ENCODE data around the gene IFNLR1.

Gene IFNLR1

DNA sequence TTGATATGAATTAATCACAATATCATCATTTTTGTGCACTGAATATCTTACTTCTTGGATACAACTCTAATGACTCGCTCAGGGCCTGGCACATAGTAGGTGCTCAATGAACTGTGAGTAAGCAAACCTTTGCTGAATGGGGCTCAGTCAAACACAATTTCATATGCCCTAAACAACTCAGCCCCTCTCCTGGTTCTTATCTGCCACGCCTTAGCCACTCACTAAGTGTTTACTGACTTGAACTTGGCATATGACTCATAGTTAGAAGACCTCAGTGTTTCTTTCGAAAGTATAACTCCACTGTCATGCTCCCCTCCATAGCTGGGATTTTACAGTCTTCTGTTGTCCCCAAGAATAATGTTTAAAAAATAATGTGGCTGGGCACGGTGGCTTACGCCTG lies 4.8 kb upstream of the IFNLR1 start:
- no peak overlapping the region for H2AFZ ChIP-seq (ENCODE audit: low read length, unreplicated experiment)
- no peaks in the 10 kb centered on the region for H3K36me3 ChIP-seq (ENCODE audit: insufficient read depth, low read length)
- H3K27me3 ChIP-seq (ENCODE audit: insufficient read depth, low read length), result no peaks in the 10 kb centered on the region
- H3K4me3 ChIP-seq (ENCODE audit: low read depth, low read length), result no peak overlapping the region
- no peaks in the 10 kb centered on the region for H3K79me2 ChIP-seq (ENCODE audit: control insufficient read depth, insufficient read depth, low read length, unreplicated experiment)
- peaks cover 20% of the 10 kb centered on the region for H3K4me1 ChIP-seq (ENCODE audit: control insufficient read depth, insufficient read depth, low read length, unreplicated experiment)
- peak overlapping the region; percentile 46; the same call in 1 of the 2 replicates for H3K27ac ChIP-seq (ENCODE audit: low read depth, low read length)

DNA sequence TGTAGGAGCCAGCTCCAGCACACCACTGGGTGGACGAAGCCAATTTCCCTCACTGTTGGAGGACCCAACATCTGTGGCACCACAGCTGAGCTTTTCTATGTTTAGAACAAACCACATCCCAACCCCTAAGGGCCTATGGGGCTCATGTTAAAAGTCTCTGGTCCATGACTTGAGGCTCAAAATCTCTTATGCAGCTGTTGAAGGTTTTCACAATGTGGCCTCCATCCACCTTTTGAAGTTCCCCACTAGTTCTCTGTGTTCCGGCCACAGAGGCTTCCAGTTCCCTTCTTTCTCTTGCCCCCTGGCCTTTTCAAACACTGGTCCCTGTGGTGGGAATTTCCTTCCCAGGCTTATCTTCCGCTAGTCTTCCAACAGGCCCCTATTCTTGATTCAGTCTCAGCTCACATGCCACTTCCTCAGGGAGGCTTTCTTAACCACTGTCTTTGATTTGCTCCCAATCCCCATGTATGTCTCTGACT lies 3.9 kb upstream of the IFNLR1 start:
- Histone ChIP-seq H2AFZ (ENCODE audit: low read length, unreplicated experiment) (no peak overlapping the region), H3K27me3 (ENCODE audit: insufficient read depth, low read length) (0 out of 2 replicates have a peak, but pooled peaks cover 4% of the 10 kb centered on the region), H3K79me2 (ENCODE audit: control insufficient read depth, insufficient read depth, low read length, unreplicated experiment) (no peaks in the 10 kb centered on the region), H3K4me1 (ENCODE audit: control insufficient read depth, insufficient read depth, low read length, unreplicated experiment) (peaks cover 20% of the 10 kb centered on the region), H3K36me3 (ENCODE audit: insufficient read depth, low read length) (no peaks in the 10 kb centered on the region), H3K27ac (ENCODE audit: low read depth, low read length) (no peak overlapping the region), H3K4me3 (ENCODE audit: low read depth, low read length) (no peak overlapping the region)

DNA sequence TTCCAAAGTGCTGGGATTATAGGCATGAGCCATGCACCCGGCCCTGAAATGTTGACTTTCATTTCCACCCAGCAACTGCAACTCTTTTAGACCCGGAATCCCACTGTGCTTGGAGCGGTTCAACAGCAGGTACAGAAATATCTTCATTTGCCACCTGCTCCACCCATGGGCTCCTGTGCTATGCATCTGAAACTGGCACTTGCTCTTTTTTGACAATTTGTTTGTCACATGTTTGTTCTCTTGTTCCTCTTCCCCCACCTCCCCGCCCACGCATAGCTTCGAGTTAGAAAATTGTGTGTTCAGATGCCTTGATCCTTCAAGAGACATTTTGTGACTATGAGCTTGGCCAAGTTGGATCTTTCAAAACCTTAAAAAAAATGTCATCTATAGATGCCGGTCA lies 2.4 kb upstream of the IFNLR1 start:
- Histone ChIP-seq H3K4me1 (ENCODE audit: control insufficient read depth, insufficient read depth, low read length, unreplicated experiment) (peaks cover 20% of the 10 kb centered on the region), H2AFZ (ENCODE audit: low read length, unreplicated experiment) (no peak overlapping the region), H3K36me3 (ENCODE audit: insufficient read depth, low read length) (no peaks in the 10 kb centered on the region), H3K27me3 (ENCODE audit: insufficient read depth, low read length) (0 out of 2 replicates have a peak, but pooled peaks cover 4% of the 10 kb centered on the region), H3K4me3 (ENCODE audit: low read depth, low read length) (no peak overlapping the region), H3K79me2 (ENCODE audit: control insufficient read depth, insufficient read depth, low read length, unreplicated experiment) (no peaks in the 10 kb centered on the region), H3K27ac (ENCODE audit: low read depth, low read length) (no peak overlapping the region)

DNA sequence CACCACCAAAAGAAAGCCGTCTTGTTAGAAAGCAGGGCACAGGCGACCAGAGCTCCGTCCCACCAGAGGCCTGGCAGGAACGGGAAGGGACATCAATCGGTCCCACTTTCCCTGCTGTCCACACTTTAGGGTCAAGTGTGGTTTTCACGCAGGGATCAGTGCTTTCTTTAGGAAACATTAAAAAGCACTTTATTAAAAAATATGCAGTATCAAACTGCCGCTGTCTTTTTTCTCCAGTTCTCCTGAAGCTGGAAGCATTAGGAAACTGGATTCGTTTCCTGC lies 437 bp downstream of the IFNLR1 start:
- 0 out of 2 replicates have a peak, but pooled peaks cover 4% of the 10 kb centered on the region for H3K27me3 ChIP-seq (ENCODE audit: insufficient read depth, low read length)
- no peaks in the 10 kb centered on the region for H3K79me2 ChIP-seq (ENCODE audit: control insufficient read depth, insufficient read depth, low read length, unreplicated experiment)
- H3K27ac ChIP-seq (ENCODE audit: low read depth, low read length), result no peak overlapping the region
- no peaks in the 10 kb centered on the region for H3K36me3 ChIP-seq (ENCODE audit: insufficient read depth, low read length)
- peak overlapping the region; percentile 89 for H3K4me3 ChIP-seq (ENCODE audit: low read depth, low read length)
- H3K4me1 ChIP-seq (ENCODE audit: control insufficient read depth, insufficient read depth, low read length, unreplicated experiment), result peaks cover 11% of the 10 kb centered on the region
- H2AFZ ChIP-seq (ENCODE audit: low read length, unreplicated experiment), result peak overlapping the region; percentile 97

DNA sequence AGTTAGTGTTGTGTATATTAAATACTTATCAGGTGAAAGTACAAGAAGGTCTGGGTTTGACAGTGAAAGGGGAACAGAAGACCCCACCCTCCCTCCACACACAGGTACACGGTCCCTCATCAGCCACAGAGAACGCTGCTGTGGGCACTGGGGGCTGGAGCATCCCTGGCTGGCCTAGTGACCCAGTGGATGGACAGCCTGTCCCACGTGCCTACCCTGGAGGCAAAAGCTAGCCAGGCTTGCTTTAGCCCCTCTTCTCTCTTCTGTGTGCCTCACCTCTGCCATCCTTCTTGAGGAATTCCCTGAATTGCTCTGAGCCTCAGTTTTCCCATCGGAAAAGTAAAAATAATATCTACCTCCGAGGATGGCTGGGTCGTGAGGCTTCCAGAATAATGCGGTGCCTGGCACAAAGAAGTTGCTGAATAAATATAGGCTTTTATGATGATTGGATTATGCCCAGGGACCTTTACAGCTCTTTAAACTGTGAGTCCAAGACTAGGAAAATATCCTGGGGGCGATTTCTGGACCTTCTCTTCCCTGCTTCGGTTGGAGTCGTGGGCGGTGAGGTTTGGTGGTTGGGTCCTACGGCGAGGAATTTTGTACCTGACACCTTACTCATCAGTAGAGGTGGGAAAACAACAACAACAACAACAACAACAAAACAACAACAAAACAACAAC lies 918 bp downstream of the IFNLR1 start:
- H2AFZ ChIP-seq (ENCODE audit: low read length, unreplicated experiment), result no peak overlapping the region
- no peaks in the 10 kb centered on the region for H3K79me2 ChIP-seq (ENCODE audit: control insufficient read depth, insufficient read depth, low read length, unreplicated experiment)
- H3K4me3 ChIP-seq (ENCODE audit: low read depth, low read length), result peak overlapping the region; percentile 89
- H3K36me3 ChIP-seq (ENCODE audit: insufficient read depth, low read length), result no peaks in the 10 kb centered on the region
- 0 out of 2 replicates have a peak, but pooled peaks cover 4% of the 10 kb centered on the region for H3K27me3 ChIP-seq (ENCODE audit: insufficient read depth, low read length)
- no peak overlapping the region for H3K27ac ChIP-seq (ENCODE audit: low read depth, low read length)
- H3K4me1 ChIP-seq (ENCODE audit: control insufficient read depth, insufficient read depth, low read length, unreplicated experiment), result peaks cover 11% of the 10 kb centered on the region

DNA sequence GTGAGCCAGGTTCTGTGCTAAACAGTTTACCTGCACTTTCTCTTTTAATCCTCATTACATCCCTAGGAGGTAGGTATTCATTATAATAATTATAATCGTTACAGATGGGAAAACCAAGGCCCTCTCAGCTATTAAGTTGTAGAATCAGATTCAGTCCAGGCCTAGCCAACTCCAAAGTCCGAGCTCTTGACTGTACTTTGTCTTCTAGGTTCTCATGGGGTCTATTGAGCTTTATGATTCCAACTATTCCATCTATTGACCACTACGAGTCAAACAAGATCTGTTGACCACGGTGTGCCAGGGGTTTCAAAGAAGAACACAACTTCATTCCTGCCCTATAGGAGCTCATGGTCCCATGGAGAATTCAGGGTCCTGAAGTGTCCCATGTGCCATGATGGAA lies 2.0 kb downstream of the IFNLR1 start:
- H3K4me3 ChIP-seq (ENCODE audit: low read depth, low read length), result no peak overlapping the region
- H3K27ac ChIP-seq (ENCODE audit: low read depth, low read length), result no peak overlapping the region
- no peaks in the 10 kb centered on the region for H3K36me3 ChIP-seq (ENCODE audit: insufficient read depth, low read length)
- no peaks in the 10 kb centered on the region for H3K79me2 ChIP-seq (ENCODE audit: control insufficient read depth, insufficient read depth, low read length, unreplicated experiment)
- 0 out of 2 replicates have a peak, but pooled peaks cover 4% of the 10 kb centered on the region for H3K27me3 ChIP-seq (ENCODE audit: insufficient read depth, low read length)
- H2AFZ ChIP-seq (ENCODE audit: low read length, unreplicated experiment), result no peak overlapping the region
- H3K4me1 ChIP-seq (ENCODE audit: control insufficient read depth, insufficient read depth, low read length, unreplicated experiment), result peaks cover 7% of the 10 kb centered on the region

DNA sequence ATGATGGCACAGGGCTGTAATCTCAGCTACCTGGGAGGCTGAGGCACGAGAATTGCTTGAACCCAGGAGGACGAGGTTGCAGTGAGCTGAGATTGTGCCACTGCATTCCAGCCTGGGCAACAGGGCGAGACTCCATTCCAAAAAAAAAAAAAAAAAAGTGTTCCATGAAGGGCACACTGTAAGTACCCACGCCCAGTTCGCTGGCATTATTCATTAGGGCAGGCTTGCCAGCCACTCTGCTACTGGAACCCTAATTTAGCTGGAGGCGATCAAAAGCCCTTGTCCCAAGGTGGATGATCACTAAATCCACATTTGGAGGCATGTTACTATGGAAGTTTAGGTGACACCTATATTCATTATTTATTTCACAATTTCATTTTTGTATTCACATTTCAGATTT lies 5.0 kb downstream of the IFNLR1 start:
- Histone ChIP-seq H3K79me2 (ENCODE audit: control insufficient read depth, insufficient read depth, low read length, unreplicated experiment) (no peaks in the 10 kb centered on the region), H3K4me1 (ENCODE audit: control insufficient read depth, insufficient read depth, low read length, unreplicated experiment) (no peaks in the 10 kb centered on the region)

DNA sequence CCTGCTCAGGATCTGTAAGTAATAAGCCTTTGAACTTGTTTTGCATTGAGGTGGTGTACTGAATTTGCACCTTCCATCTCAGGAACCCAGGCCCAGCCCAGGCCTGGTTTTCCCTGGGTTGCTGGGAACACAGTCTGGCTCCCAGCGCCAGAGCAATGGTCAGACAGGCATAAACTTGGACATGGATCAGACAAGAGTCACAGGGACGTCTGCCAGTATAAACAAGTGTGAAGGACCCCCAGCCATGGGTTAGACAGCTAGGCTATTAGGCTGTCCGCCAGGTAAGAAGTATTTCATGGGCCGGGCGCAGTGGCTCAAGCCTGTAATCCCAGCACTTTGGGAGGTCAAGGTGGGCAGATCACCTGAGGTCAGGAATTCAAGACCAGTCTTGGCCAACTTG lies 5.5 kb downstream of the IFNLR1 start:
- no peak overlapping the region for H2AFZ ChIP-seq (ENCODE audit: low read length, unreplicated experiment)
- no peaks in the 10 kb centered on the region for H3K36me3 ChIP-seq (ENCODE audit: insufficient read depth, low read length)
- H3K79me2 ChIP-seq (ENCODE audit: control insufficient read depth, insufficient read depth, low read length, unreplicated experiment), result no peaks in the 10 kb centered on the region
- H3K27ac ChIP-seq (ENCODE audit: low read depth, low read length), result no peak overlapping the region
- H3K27me3 ChIP-seq (ENCODE audit: insufficient read depth, low read length), result 0 out of 2 replicates have a peak, but pooled peaks cover 4% of the 10 kb centered on the region
- no peaks in the 10 kb centered on the region for H3K4me1 ChIP-seq (ENCODE audit: control insufficient read depth, insufficient read depth, low read length, unreplicated experiment)
- no peak overlapping the region for H3K4me3 ChIP-seq (ENCODE audit: low read depth, low read length)

More for the DNA sequence above, 5.0 kb downstream of the IFNLR1 start:
- H3K27me3 ChIP-seq (ENCODE audit: insufficient read depth, low read length), result 0 out of 2 replicates have a peak, but pooled peaks cover 4% of the 10 kb centered on the region
- no peak overlapping the region for H2AFZ ChIP-seq (ENCODE audit: low read length, unreplicated experiment)
- no peak overlapping the region for H3K4me3 ChIP-seq (ENCODE audit: low read depth, low read length)
- H3K27ac ChIP-seq (ENCODE audit: low read depth, low read length), result no peak overlapping the region
- H3K36me3 ChIP-seq (ENCODE audit: insufficient read depth, low read length), result no peaks in the 10 kb centered on the region

DNA sequence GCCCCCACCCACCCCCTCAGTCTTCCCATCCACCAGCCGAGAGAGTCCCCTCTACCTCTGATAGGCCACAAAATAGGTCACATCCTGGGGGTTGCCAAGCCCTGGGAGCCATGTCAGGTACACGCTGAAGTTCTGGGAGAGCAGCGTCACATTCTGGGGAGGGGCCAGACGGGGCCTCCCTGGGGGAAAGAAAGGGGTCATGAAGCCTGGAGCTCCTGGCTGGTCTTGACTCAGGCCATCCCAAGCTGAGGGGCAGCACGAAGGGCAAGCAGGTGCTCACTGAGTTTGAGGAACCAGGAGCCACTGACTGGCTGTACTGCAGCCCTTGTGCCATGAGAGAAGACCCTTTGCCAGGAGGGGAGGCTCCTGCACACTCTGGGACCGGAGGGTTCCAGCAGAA lies 6.4 kb downstream of the IFNLR1 start:
- H3K27ac ChIP-seq (ENCODE audit: low read depth, low read length), result no peak overlapping the region
- H3K27me3 ChIP-seq (ENCODE audit: insufficient read depth, low read length), result no peaks in the 10 kb centered on the region
- H3K4me3 ChIP-seq (ENCODE audit: low read depth, low read length), result no peak overlapping the region
- no peak overlapping the region for H2AFZ ChIP-seq (ENCODE audit: low read length, unreplicated experiment)
- no peaks in the 10 kb centered on the region for H3K36me3 ChIP-seq (ENCODE audit: insufficient read depth, low read length)
- H3K4me1 ChIP-seq (ENCODE audit: control insufficient read depth, insufficient read depth, low read length, unreplicated experiment), result no peaks in the 10 kb centered on the region
- no peaks in the 10 kb centered on the region for H3K79me2 ChIP-seq (ENCODE audit: control insufficient read depth, insufficient read depth, low read length, unreplicated experiment)

DNA sequence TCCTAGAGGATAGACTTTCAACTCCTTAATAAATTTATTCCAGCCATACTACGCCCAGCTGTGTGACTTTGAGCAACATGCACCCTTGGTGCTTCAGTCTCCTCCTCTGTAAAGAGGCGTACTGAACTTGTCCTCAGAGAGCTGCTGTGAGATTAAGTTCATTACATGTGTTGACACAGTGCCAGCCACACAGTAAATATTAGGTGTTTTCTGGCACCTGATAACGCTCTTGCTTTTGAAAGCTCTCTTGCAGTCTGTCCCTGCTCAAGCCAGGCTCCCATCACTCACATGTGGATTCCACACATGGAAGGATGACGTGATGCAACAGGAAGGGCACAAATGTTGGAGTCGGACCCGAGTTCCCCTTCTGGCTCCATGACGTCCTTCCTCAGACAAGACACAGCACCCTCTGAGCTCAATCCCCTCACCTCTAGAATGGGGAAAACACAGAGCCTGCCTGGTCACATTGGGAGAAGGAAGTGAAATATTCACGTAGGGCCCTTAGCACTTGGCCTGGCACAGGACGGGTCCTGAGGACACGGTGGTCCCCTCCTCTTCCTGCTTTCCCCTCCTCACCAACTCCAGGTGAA lies 7.7 kb downstream of the IFNLR1 start:
- H3K36me3 ChIP-seq (ENCODE audit: insufficient read depth, low read length), result no peaks in the 10 kb centered on the region
- H3K27me3 ChIP-seq (ENCODE audit: insufficient read depth, low read length), result no peaks in the 10 kb centered on the region
- no peaks in the 10 kb centered on the region for H3K79me2 ChIP-seq (ENCODE audit: control insufficient read depth, insufficient read depth, low read length, unreplicated experiment)
- H3K4me1 ChIP-seq (ENCODE audit: control insufficient read depth, insufficient read depth, low read length, unreplicated experiment), result no peaks in the 10 kb centered on the region
- H3K27ac ChIP-seq (ENCODE audit: low read depth, low read length), result no peak overlapping the region
- H2AFZ ChIP-seq (ENCODE audit: low read length, unreplicated experiment), result no peak overlapping the region
- no peak overlapping the region for H3K4me3 ChIP-seq (ENCODE audit: low read depth, low read length)

DNA sequence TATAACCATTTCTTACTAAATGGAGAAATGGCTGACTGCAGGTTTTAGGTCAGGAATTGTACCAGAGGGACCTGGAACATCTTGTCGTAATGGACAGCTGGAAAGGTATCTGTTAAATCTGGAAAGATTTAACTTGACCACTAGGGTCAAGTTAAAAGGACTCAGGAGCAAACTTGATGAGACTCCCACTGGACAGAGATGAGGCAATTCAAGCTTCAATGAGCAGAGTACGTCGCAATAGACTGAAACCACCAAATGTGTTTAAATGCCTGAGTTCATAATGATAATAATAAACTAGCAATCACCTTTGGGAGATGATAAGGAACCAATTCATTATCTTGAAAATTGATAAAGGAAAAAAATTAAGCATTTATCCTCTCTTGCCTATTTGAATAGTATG lies 8.7 kb downstream of the IFNLR1 start:
- no peaks in the 10 kb centered on the region for H3K4me1 ChIP-seq (ENCODE audit: control insufficient read depth, insufficient read depth, low read length, unreplicated experiment)

More for the DNA sequence above, 8.7 kb downstream of the IFNLR1 start:
- Histone ChIP-seq H2AFZ (ENCODE audit: low read length, unreplicated experiment) (no peak overlapping the region), H3K27ac (ENCODE audit: low read depth, low read length) (no peak overlapping the region), H3K4me3 (ENCODE audit: low read depth, low read length) (no peak overlapping the region), H3K27me3 (ENCODE audit: insufficient read depth, low read length) (no peaks in the 10 kb centered on the region), H3K36me3 (ENCODE audit: insufficient read depth, low read length) (no peaks in the 10 kb centered on the region), H3K79me2 (ENCODE audit: control insufficient read depth, insufficient read depth, low read length, unreplicated experiment) (no peaks in the 10 kb centered on the region)

Data from ACC112 (cell line).